Mucosa of rectum (tissue), 2 donors: ENCODE measurements around the gene DHX34.
"Not testable (repeated sequence)": the region's sequence is repeated elsewhere in the genome, so short reads cannot be mapped to it uniquely, and the experiment has no call there.

ENCODE experiments used
- H3K27ac ChIP-seq, 2 donors: one replicate each; pipeline ENCODE4 v1.7.0; 2013; ENCODE audit warnings: inconsistent platforms in 2 of 2, low read depth in 2 of 2, low read length in 2 of 2
- H3K27me3 ChIP-seq, 2 donors: one replicate each; pipeline ENCODE4 v1.7.0; 2013; ENCODE audit warnings: low read length in 2 of 2; ENCODE audit not compliant: control insufficient read depth in 2 of 2, insufficient read depth in 2 of 2
- H3K36me3 ChIP-seq, 2 donors: one replicate each; pipeline ENCODE4 v1.7.0; 2013; ENCODE audit warnings: low read length in 2 of 2; ENCODE audit not compliant: control insufficient read depth in 2 of 2, insufficient read depth in 2 of 2
- H3K4me1 ChIP-seq, 2 donors: one replicate each; pipeline ENCODE4 v1.7.0; 2013; ENCODE audit warnings: low read length in 2 of 2, mild to moderate bottlenecking in 1 of 2; ENCODE audit not compliant: control insufficient read depth in 2 of 2, insufficient read depth in 2 of 2
- H3K4me3 ChIP-seq, 2 donors: one replicate each; pipeline ENCODE4 v1.7.0; 2013; ENCODE audit warnings: low read length in 2 of 2
- H3K9ac ChIP-seq, 2 donors: one replicate each; pipeline ENCODE4 v1.7.0; 2013; ENCODE audit warnings: low read length in 2 of 2, low read depth in 1 of 2, mild to moderate bottlenecking in 1 of 2
- H3K9me3 ChIP-seq, 2 donors: one replicate each; pipeline ENCODE4 v1.7.0; 2013; ENCODE audit warnings: low read length in 2 of 2; ENCODE audit not compliant: control insufficient read depth in 2 of 2
- donor health status: healthy.
- donor health status: Normal muscosa, but diverticular disease.

The DHX34 gene

GRCh38 chr19:47388721-47389120 lies 39.6 kb downstream of the DHX34 start:
- not testable (repeated sequence) for H3K27me3 ChIP-seq, H3K9me3 ChIP-seq, H3K9ac ChIP-seq, H3K36me3 ChIP-seq, H3K4me1 ChIP-seq, H3K4me3 ChIP-seq, H3K27ac ChIP-seq

- Histone ChIP-seq H3K9me3 (no peaks in the 10 kb centered on the region), H3K4me3 (no peak overlapping the region), H3K27ac (no peak overlapping the region), H3K9ac (no peak overlapping the region), H3K27me3 (peaks cover 0 to 3% of the 10 kb centered on the region in 2 donors), H3K36me3 (no peaks in the 10 kb centered on the region), H3K4me1 (no peaks in the 10 kb centered on the region)
Observed at GRCh38 chr19:47389150-47389556, 40.0 kb downstream of the DHX34 start.

- Histone ChIP-seq H3K36me3 (no peaks in the 10 kb centered on the region), H3K4me3 (no peak overlapping the region), H3K27ac (no peak overlapping the region), H3K27me3 (no peaks in the 10 kb centered on the region), H3K4me1 (no peaks in the 10 kb centered on the region), H3K9ac (no peak overlapping the region), H3K9me3 (no peaks in the 10 kb centered on the region)
Observed at GRCh38 chr19:47390533-47391488, 41.7 kb downstream of the DHX34 start.

- Histone ChIP-seq H3K4me1 (no peaks in the 10 kb centered on the region), H3K9me3 (no peaks in the 10 kb centered on the region), H3K9ac (no peak overlapping the region), H3K27me3 (no peaks in the 10 kb centered on the region), H3K36me3 (no peaks in the 10 kb centered on the region), H3K4me3 (no peak overlapping the region), H3K27ac (no peak overlapping the region)
Observed at GRCh38 chr19:47391510-47392223, 42.6 kb downstream of the DHX34 start.

GRCh38 chr19:47398707-47399597 lies 49.8 kb downstream of the DHX34 start:
- H3K9ac ChIP-seq = no peak overlapping the region
- no peaks in the 10 kb centered on the region for H3K9me3 ChIP-seq
- H3K4me1 ChIP-seq = no peaks in the 10 kb centered on the region
- peaks cover 0 to 3% of the 10 kb centered on the region in 2 donors for H3K27me3 ChIP-seq
- no peaks in the 10 kb centered on the region for H3K36me3 ChIP-seq
- no peak overlapping the region for H3K4me3 ChIP-seq
- H3K27ac ChIP-seq = no peak overlapping the region

GRCh38 chr19:47402504-47402903 lies 53.4 kb downstream of the DHX34 start:
- Histone ChIP-seq H3K9me3 (no peaks in the 10 kb centered on the region), H3K4me3 (no peak overlapping the region), H3K9ac (no peak overlapping the region), H3K27me3 (peaks cover 0 to 9% of the 10 kb centered on the region in 2 donors), H3K27ac (no peak overlapping the region), H3K36me3 (no peaks in the 10 kb centered on the region), H3K4me1 (no peaks in the 10 kb centered on the region)

GRCh38 chr19:47404334-47405196 lies 55.5 kb downstream of the DHX34 start:
- H3K9me3 ChIP-seq = no peaks in the 10 kb centered on the region
- H3K27me3 ChIP-seq = peaks cover 0 to 5% of the 10 kb centered on the region in 2 donors
- H3K4me1 ChIP-seq = no peaks in the 10 kb centered on the region
- H3K27ac ChIP-seq = no peak overlapping the region
- no peak overlapping the region for H3K4me3 ChIP-seq
- H3K36me3 ChIP-seq = no peaks in the 10 kb centered on the region
- no peak overlapping the region for H3K9ac ChIP-seq

GRCh38 chr19:47405197-47405550 lies 56.1 kb downstream of the DHX34 start:
- Histone ChIP-seq H3K27me3 (peaks cover 0 to 5% of the 10 kb centered on the region in 2 donors), H3K9ac (no peak overlapping the region), H3K4me3 (no peak overlapping the region), H3K27ac (no peak overlapping the region), H3K9me3 (no peaks in the 10 kb centered on the region), H3K36me3 (no peaks in the 10 kb centered on the region), H3K4me1 (no peaks in the 10 kb centered on the region)

- H3K27ac ChIP-seq = no peak overlapping the region
- H3K4me1 ChIP-seq = no peaks in the 10 kb centered on the region
- no peak overlapping the region for H3K9ac ChIP-seq
- H3K9me3 ChIP-seq = no peaks in the 10 kb centered on the region
- H3K36me3 ChIP-seq = no peaks in the 10 kb centered on the region
- peaks cover 0 to 5% of the 10 kb centered on the region in 2 donors for H3K27me3 ChIP-seq
- no peak overlapping the region for H3K4me3 ChIP-seq
Observed at GRCh38 chr19:47405854-47406417, 56.8 kb downstream of the DHX34 start.
